ENCODE data around the gene NDOR1.
A peak's percentile ranks its signal among the peaks of the same experiment; 100 is the strongest.

The NDOR1 gene

DNA sequence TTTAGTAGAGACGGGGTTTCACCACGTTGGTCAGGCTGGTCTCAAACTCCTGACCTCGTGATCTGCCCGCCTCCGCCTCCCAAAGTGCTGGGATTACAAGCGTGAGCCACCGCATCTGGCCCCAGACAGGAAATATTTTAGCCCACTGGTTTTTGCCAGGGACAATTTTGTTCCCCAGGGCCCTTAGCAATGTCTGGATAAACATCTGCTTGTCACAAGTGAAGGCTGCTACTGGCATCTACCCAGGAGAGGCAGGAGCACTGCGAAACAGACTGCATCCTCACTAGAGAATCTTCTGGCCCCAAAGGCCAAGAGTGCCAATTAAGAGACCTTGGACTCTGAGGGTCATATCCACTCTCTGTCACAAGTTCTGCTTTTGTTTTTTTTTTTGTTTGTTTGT lies 2.5 kb upstream of the NDOR1 start:
- no peak for DNase-seq (ENCODE audit: extremely low read depth, insufficient read length)
- Histone ChIP-seq H3K4me3 (replicated peaks; ENCODE audit: low read depth, low read length) (no peak overlapping the region), H3K36me3 (ENCODE audit: control insufficient read depth, insufficient read depth, low read length) (peaks cover 2% of the 10 kb centered on the region; the same call in 1 of the 2 replicates), H3K27me3 (replicated peaks; ENCODE audit: control insufficient read depth, insufficient read depth, low read length) (no peaks in the 10 kb centered on the region)
- TF ChIP-seq, protein P1, sequence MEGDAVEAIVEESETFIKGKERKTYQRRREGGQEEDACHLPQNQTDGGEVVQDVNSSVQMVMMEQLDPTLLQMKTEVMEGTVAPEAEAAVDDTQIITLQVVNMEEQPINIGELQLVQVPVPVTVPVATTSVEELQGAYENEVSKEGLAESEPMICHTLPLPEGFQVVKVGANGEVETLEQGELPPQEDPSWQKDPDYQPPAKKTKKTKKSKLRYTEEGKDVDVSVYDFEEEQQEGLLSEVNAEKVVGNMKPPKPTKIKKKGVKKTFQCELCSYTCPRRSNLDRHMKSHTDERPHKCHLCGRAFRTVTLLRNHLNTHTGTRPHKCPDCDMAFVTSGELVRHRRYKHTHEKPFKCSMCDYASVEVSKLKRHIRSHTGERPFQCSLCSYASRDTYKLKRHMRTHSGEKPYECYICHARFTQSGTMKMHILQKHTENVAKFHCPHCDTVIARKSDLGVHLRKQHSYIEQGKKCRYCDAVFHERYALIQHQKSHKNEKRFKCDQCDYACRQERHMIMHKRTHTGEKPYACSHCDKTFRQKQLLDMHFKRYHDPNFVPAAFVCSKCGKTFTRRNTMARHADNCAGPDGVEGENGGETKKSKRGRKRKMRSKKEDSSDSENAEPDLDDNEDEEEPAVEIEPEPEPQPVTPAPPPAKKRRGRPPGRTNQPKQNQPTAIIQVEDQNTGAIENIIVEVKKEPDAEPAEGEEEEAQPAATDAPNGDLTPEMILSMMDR (IDR thresholded peaks at IDR 0.05; ENCODE audit: insufficient read depth, low read length, poor library complexity, severe bottlenecking) = no peak

- H3K4me3 ChIP-seq (replicated peaks; ENCODE audit: low read depth, low read length) = peak overlapping the region; percentile 91
- TF ChIP-seq, protein P1 (IDR thresholded peaks at IDR 0.05; ENCODE audit: insufficient read depth, low read length, poor library complexity, severe bottlenecking) = no peak
- DNase-seq (ENCODE audit: extremely low read depth, insufficient read length) = no peak
- H3K27me3 ChIP-seq (replicated peaks; ENCODE audit: control insufficient read depth, insufficient read depth, low read length) = no peaks in the 10 kb centered on the region
- H3K36me3 ChIP-seq (ENCODE audit: control insufficient read depth, insufficient read depth, low read length) = peaks cover 7% of the 10 kb centered on the region
Measured at GRCh38 chr9:137204731-137205125, 772 bp upstream of the NDOR1 start.

DNA sequence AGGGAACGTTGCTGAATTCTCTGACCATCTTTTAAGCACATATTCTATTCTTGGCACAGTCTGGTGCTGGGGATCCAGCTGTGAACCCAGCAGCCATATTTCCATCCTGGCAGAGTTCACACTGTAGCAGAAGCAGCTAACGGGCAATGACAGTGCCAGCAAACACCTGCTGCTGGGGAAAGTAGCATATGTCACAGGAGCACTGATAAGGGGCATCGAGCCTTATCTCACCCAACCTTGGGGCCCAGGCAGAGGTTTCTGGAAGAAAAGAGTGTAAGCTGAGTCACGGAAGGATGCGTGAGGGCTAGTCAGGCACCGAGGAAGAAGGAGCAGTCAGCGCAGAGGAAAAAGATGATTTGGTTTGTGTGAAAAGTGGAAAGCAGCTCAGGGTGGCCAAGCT lies 1.1 kb downstream of the NDOR1 start:
- H3K4me3 ChIP-seq (replicated peaks; ENCODE audit: low read depth, low read length) = peak overlapping the region; percentile 91
- peaks cover 7% of the 10 kb centered on the region for H3K36me3 ChIP-seq (ENCODE audit: control insufficient read depth, insufficient read depth, low read length)
- TF ChIP-seq, protein P1 (IDR thresholded peaks at IDR 0.05; ENCODE audit: insufficient read depth, low read length, poor library complexity, severe bottlenecking) = no peak
- H3K27me3 ChIP-seq (replicated peaks; ENCODE audit: control insufficient read depth, insufficient read depth, low read length) = no peaks in the 10 kb centered on the region
- no peak for DNase-seq (ENCODE audit: extremely low read depth, insufficient read length)

DNA sequence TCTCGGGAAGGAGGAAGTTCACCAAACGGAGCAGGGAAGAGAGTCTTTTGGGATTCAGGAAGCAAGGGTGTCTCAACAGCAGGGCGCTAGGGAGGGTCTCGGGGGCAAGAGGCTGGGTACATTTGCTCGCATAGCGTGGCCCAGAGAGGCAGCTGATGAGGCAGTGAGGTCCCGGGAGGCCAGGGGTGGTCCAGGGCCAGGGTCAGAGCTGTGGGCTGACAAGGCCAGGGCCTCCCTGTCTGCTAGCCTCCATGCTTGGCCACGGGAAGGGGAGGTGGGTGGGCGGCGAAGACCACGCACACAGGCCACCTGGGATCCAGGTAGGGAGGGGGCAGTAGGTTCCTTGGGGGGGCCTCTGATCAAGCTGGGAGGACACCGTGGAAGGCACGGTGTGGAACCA lies 6.0 kb downstream of the NDOR1 start:
- DNase-seq (ENCODE audit: extremely low read depth, insufficient read length) = no peak
- no peak overlapping the region for H3K4me3 ChIP-seq (replicated peaks; ENCODE audit: low read depth, low read length)
- H3K27me3 ChIP-seq (replicated peaks; ENCODE audit: control insufficient read depth, insufficient read depth, low read length) = no peaks in the 10 kb centered on the region
- TF ChIP-seq, protein P1 (IDR thresholded peaks at IDR 0.05; ENCODE audit: insufficient read depth, low read length, poor library complexity, severe bottlenecking) = no peak
- H3K36me3 ChIP-seq (ENCODE audit: control insufficient read depth, insufficient read depth, low read length) = peaks cover 15% of the 10 kb centered on the region

DNA sequence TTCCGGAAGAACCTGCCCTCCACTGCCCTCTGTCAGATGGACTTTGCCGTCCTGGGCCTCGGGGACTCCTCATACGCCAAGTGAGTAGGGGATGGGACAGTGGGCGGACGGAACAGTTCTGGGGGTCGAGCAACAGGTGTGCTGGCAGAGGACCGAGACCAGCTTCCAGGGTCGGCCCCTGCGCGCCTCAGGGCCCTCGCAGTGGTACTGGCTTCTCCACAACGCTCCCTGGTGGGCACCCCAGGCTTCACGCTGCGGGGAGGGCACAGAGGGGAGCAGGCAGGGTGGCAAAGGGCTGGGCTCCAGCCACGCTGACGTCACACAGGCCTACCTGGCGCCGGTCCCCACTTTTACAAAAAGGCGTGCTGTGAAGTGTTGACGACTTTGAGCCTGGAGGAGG lies 7.0 kb downstream of the NDOR1 start:
- no peak for DNase-seq (ENCODE audit: extremely low read depth, insufficient read length)
- Histone ChIP-seq H3K36me3 (ENCODE audit: control insufficient read depth, insufficient read depth, low read length) (peaks cover 15% of the 10 kb centered on the region), H3K4me3 (replicated peaks; ENCODE audit: low read depth, low read length) (no peak overlapping the region), H3K27me3 (replicated peaks; ENCODE audit: control insufficient read depth, insufficient read depth, low read length) (no peaks in the 10 kb centered on the region)
- TF ChIP-seq, protein P1 (IDR thresholded peaks at IDR 0.05; ENCODE audit: insufficient read depth, low read length, poor library complexity, severe bottlenecking) = no peak
